Thyroid gland (tissue), 4 donors: ENCODE data around the gene THOC2. TPM values are rescaled to one million over a fixed set of nuclear protein-coding genes. Genes with fewer than 3 reads are reported as not detected.
"Not testable (repeated sequence)": the region's sequence is repeated elsewhere in the genome, so short reads cannot be mapped to it uniquely, and the experiment has no call there.

ENCODE experiments used
- DNase-seq, 2 donors: peaks; one replicate each; pipeline ENCODE4 v3.0.0-alpha.2; 2019
- H3K27ac ChIP-seq, 3 donors: fragments of 200-600 bp; sonication (generic); 1 replicate in 2 of 3; 2 replicates in 1 of 3; pipeline ENCODE4 v1.5.1; 2016 to 2019; ENCODE audit warnings: mild to moderate bottlenecking in 1 of 3, moderate library complexity in 1 of 3
- H3K27me3 ChIP-seq: fragments of 200-600 bp; sonication (generic); one replicate; pipeline ENCODE4 v1.5.1; 2019
- H3K36me3 ChIP-seq, 2 donors: fragments of 200-600 bp; sonication (generic); one replicate each; pipeline ENCODE4 v1.5.1; 2016 to 2019
- H3K4me1 ChIP-seq, 2 donors: fragments of 200-600 bp; sonication (generic); one replicate each; pipeline ENCODE4 v1.5.1; 2017 to 2019
- H3K4me3 ChIP-seq, 3 donors: fragments of 200-600 bp; sonication (generic); replicated peaks in 1 of 3; 1 replicate in 2 of 3; 2 replicates in 1 of 3; pipeline ENCODE4 v1.5.1; 2016; ENCODE audit warnings: mild to moderate bottlenecking in 1 of 3
- H3K9me3 ChIP-seq: fragments of 200-600 bp; sonication (generic); one replicate; pipeline ENCODE4 v1.5.1; 2017
- CTCF ChIP-seq, 6 experiments: fragments of 200-600 bp in 3 of 6; fragments of 450-650 bp in 3 of 6; sonication (generic) in 3 of 6; IDR thresholded peaks; one replicate each; pipeline ENCODE4 v1.5.1; 2016 to 2019; ENCODE audit warnings: antibody characterized with exemption in 6 of 6, mild to moderate bottlenecking in 2 of 6, inconsistent platforms in 1 of 6, moderate library complexity in 1 of 6
- POLR2A ChIP-seq, 2 donors: fragments of 450-650 bp; IDR thresholded peaks; one replicate each; pipeline ENCODE4 v1.6.1; 2017; ENCODE audit warnings: antibody characterized with exemption in 2 of 2, mild to moderate bottlenecking in 2 of 2, moderate library complexity in 1 of 2
- WGBS, 2 donors: methylation state at CpG; one replicate each; pipeline ENCODE4 v1.1.5; 2017; 5-methylcytosine and 5-hydroxymethylcytosine counted together
- intact Hi-C: fragments of 100-400 bp; cut with DNase I; formaldehyde crosslinking; loops from one replicate; pipeline ENCODE4 v1.15.1; 2023
- total RNA-seq, 4 donors: library from RNA; depleted of rRNA; stranded (reverse); fragments of >200 nt; gene quantifications; one replicate each; pipeline ENCODE4 v1.2.3, GENCODE V29; 2016

Gene THOC2
- total RNA-seq, 4 donors from 2014 or later = 117 to 229 (median 137) TPM

DNA sequence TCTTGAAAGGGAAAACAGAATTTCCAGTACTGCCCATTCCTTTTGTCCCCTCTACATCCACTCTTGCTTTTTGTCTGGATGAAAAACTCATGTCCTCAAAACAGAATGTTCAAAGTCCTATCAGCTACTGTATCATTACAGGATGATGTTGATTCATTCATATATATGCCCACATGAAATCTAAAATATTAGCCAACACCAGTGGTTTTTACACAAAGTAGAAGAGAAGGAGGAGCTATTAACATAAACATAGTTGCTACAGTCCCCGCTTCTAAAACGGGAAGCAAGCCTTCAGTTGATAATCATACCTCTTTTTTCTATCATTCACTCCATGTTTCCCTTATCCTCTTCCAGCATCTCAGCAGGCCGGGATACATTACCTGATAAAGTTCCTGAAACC, 7.7 kb upstream of the THOC2 start:
- no peaks in the 10 kb centered on the region for H3K27me3 ChIP-seq
- no peaks in the 10 kb centered on the region for H3K36me3 ChIP-seq
- no peaks in the 10 kb centered on the region for H3K4me1 ChIP-seq
- H3K9me3 ChIP-seq = no peaks in the 10 kb centered on the region
- no peak for DNase-seq
- TF ChIP-seq POLR2A (IDR thresholded peaks at IDR 0.05) (no peak), CTCF (IDR thresholded peaks at IDR 0.05) (no peak)
- no peak overlapping the region for H3K4me3 ChIP-seq
- intact Hi-C loops = no loop called here
- no peak overlapping the region for H3K27ac ChIP-seq
- 85 to 94% methylated on average over 3 of the region's 3 CpGs for WGBS, 2 donors

- 33 to 42% methylated on average over 1 of the region's 1 CpG for WGBS, 2 donors
Measured at GRCh38 chrX:123740006-123740405, 7.2 kb upstream of the THOC2 start.

GRCh38 chrX:123739474-123739873, 6.6 kb upstream of the THOC2 start:
- WGBS, 2 donors = 25 to 46% methylated on average over 3 of the region's 3 CpGs
- H3K9me3 ChIP-seq = no peaks in the 10 kb centered on the region
- TF ChIP-seq CTCF (IDR thresholded peaks at IDR 0.05) (no peak), POLR2A (IDR thresholded peaks at IDR 0.05) (no peak)
- H3K27ac ChIP-seq = no peak overlapping the region
- peak; percentile 6 to 14 for DNase-seq
- H3K4me1 ChIP-seq = no peaks in the 10 kb centered on the region
- intact Hi-C loops = no loop called here
- H3K27me3 ChIP-seq = no peaks in the 10 kb centered on the region
- no peak overlapping the region for H3K4me3 ChIP-seq
- no peaks in the 10 kb centered on the region for H3K36me3 ChIP-seq

More at GRCh38 chrX:123740006-123740405, 7.2 kb upstream of the THOC2 start:
- no peak overlapping the region for H3K27ac ChIP-seq
- DNase-seq = no peak
- no peaks in the 10 kb centered on the region for H3K27me3 ChIP-seq
- H3K4me1 ChIP-seq = no peaks in the 10 kb centered on the region
- intact Hi-C loops = no loop called here
- no peaks in the 10 kb centered on the region for H3K36me3 ChIP-seq
- no peaks in the 10 kb centered on the region for H3K9me3 ChIP-seq
- no peak overlapping the region for H3K4me3 ChIP-seq
- TF ChIP-seq POLR2A (IDR thresholded peaks at IDR 0.05) = no peak
- no peak for TF ChIP-seq CTCF (IDR thresholded peaks at IDR 0.05)

GRCh38 chrX:123738378-123738940, 5.6 kb upstream of the THOC2 start:
- 47 to 73% methylated on average over 5 to 8 of the region's 10 CpGs for WGBS, 2 donors
- H3K27me3 ChIP-seq = no peaks in the 10 kb centered on the region
- TF ChIP-seq CTCF (IDR thresholded peaks at IDR 0.05) = no peak
- TF ChIP-seq POLR2A (IDR thresholded peaks at IDR 0.05) = no peak
- no peaks in the 10 kb centered on the region for H3K4me1 ChIP-seq
- H3K9me3 ChIP-seq = no peaks in the 10 kb centered on the region
- H3K36me3 ChIP-seq = no peaks in the 10 kb centered on the region
- H3K27ac ChIP-seq = no peak overlapping the region
- DNase-seq = no peak
- intact Hi-C loops = no loop called here
- no peak overlapping the region for H3K4me3 ChIP-seq

GRCh38 chrX:123736333-123736921, 3.6 kb upstream of the THOC2 start:
- no peak for DNase-seq
- Histone ChIP-seq H3K4me3 (no peak overlapping the region), H3K36me3 (no peaks in the 10 kb centered on the region), H3K27ac (no peak overlapping the region), H3K4me1 (no peaks in the 10 kb centered on the region), H3K27me3 (no peaks in the 10 kb centered on the region), H3K9me3 (no peaks in the 10 kb centered on the region)
- TF ChIP-seq POLR2A (IDR thresholded peaks at IDR 0.05) (no peak), CTCF (IDR thresholded peaks at IDR 0.05) (no peak)
- 40 to 65% methylated on average over 2 of the region's 2 CpGs for WGBS, 2 donors
- intact Hi-C loops = no loop called here

- intact Hi-C loops, H3K36me3 ChIP-seq: not testable (repeated sequence)
- WGBS, 2 donors = no CpG with 5 or more reads among the region's 1 CpG
Measured at GRCh38 chrX:123735137-123735536, 2.3 kb upstream of the THOC2 start.

DNA sequence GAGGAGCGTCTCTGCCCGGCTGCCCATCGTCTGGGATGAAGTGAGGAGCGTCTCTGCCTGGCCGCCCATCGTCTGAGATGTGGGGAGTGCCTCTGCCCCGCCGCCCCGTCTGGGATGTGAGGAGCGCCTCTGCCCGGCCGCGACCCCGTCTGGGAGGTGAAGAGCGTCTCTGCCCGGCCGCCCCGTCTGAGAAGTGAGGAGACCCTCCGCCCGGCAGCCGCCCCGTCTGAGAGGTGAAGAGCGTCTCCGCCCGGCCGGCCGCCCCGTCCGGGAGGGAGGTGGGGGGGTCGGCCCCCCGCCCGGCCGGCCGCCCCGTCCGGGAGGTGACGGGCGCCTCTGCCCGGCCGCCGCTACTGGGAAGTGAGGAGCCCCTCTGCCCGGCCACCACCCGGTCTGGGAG, 1.2 kb upstream of the THOC2 start:
- WGBS, 2 donors = no CpG with 5 or more reads among the region's 43 CpGs
- H3K9me3 ChIP-seq, H3K36me3 ChIP-seq, intact Hi-C loops, H3K4me3 ChIP-seq, H3K27ac ChIP-seq, DNase-seq, H3K27me3 ChIP-seq, H3K4me1 ChIP-seq: not testable (repeated sequence)

More at GRCh38 chrX:123735137-123735536, 2.3 kb upstream of the THOC2 start:
- H3K27me3 ChIP-seq, H3K4me1 ChIP-seq, H3K27ac ChIP-seq, DNase-seq, H3K4me3 ChIP-seq, H3K9me3 ChIP-seq: not testable (repeated sequence)
